Stimulated activated CD8-positive, alpha-beta memory T cell treated with anti-CD3 and anti-CD28 coated beads, Interleukin-7, amount 100 ng/mL, for 24 hours (primary cell): Measurements from ENCODE around the gene ERVFRD-1.

Experiments
- DNase-seq: peaks from one replicate; pipeline ENCODE4 v3.0.0-alpha.2; 2020; ENCODE audit warnings: low read depth

ERVFRD-1 gene

GRCh38 chr6:11110921-11111768, at the start of gene ERVFRD-1:
ERVFRD-1 (minus strand) TSS chr6:11111725; CDS start chr6:11105310, 6,415 bp downstream.
- no peak for DNase-seq

- no peak for DNase-seq
Measured at GRCh38 chr6:11160199-11160598, 48.7 kb upstream of the ERVFRD-1 start.

- DNase-seq: no peak
Measured at GRCh38 chr6:11155589-11155988, 44.1 kb upstream of the ERVFRD-1 start.

GRCh38 chr6:11153447-11153846, 41.9 kb upstream of the ERVFRD-1 start:
- DNase-seq: no peak

- no peak for DNase-seq
Measured at GRCh38 chr6:11152581-11152980, 41.1 kb upstream of the ERVFRD-1 start.

GRCh38 chr6:11151488-11151887, 40.0 kb upstream of the ERVFRD-1 start:
- no peak for DNase-seq

- no peak for DNase-seq
Measured at GRCh38 chr6:11149551-11149950, 38.0 kb upstream of the ERVFRD-1 start.

- no peak for DNase-seq
Measured at GRCh38 chr6:11146117-11146826, 34.7 kb upstream of the ERVFRD-1 start.

- DNase-seq: peak; percentile 49
Measured at GRCh38 chr6:11144393-11144851, 32.9 kb upstream of the ERVFRD-1 start.

GRCh38 chr6:11143394-11144371, 32.2 kb upstream of the ERVFRD-1 start:
- DNase-seq: no peak

- DNase-seq: no peak
Measured at GRCh38 chr6:11142296-11143027, 30.9 kb upstream of the ERVFRD-1 start.

GRCh38 chr6:11141295-11141694, 29.8 kb upstream of the ERVFRD-1 start:
- no peak for DNase-seq

GRCh38 chr6:11140056-11140455, 28.5 kb upstream of the ERVFRD-1 start:
- DNase-seq: no peak

GRCh38 chr6:11139051-11139960, 27.8 kb upstream of the ERVFRD-1 start:
- DNase-seq: no peak

- no peak for DNase-seq
Measured at GRCh38 chr6:11136809-11137208, 25.3 kb upstream of the ERVFRD-1 start.

GRCh38 chr6:11133281-11133680, 21.8 kb upstream of the ERVFRD-1 start:
- no peak for DNase-seq

GRCh38 chr6:11132194-11132888, 20.8 kb upstream of the ERVFRD-1 start:
- no peak for DNase-seq

GRCh38 chr6:11130605-11131004, 19.1 kb upstream of the ERVFRD-1 start:
- DNase-seq: no peak

- DNase-seq: no peak
Measured at GRCh38 chr6:11129908-11130565, 18.5 kb upstream of the ERVFRD-1 start.
